ENCODE measurements around the gene EVA1A.

Gene EVA1A

GRCh38 chr2:75577280-75577679 lies 16.5 kb upstream of the EVA1A start:
- TF ChIP-seq YY1 (IDR thresholded peaks at IDR 0.05; ENCODE audit: insufficient read depth, insufficient read length) (no peak), ZNF274 (IDR thresholded peaks at IDR 0.05; ENCODE audit: low read depth, low read length) (no peak), SUZ12 (IDR thresholded peaks at IDR 0.05; ENCODE audit: extremely low read depth, insufficient read depth, insufficient read length) (no peak)
- Histone ChIP-seq H3K4me3 (ENCODE audit: insufficient read length, low read depth) (no peak overlapping the region), H3K4me1 (ENCODE audit: insufficient read depth, insufficient read length) (no peaks in the 10 kb centered on the region), H3K27me3 (ENCODE audit: insufficient read depth, insufficient read length) (no peaks in the 10 kb centered on the region), H3K36me3 (ENCODE audit: insufficient read depth, insufficient read length, low read length) (no peaks in the 10 kb centered on the region), H3K9me3 (ENCODE audit: insufficient read depth, low read length) (no peaks in the 10 kb centered on the region), H3K9ac (ENCODE audit: insufficient read length, low read depth) (no peak overlapping the region)
- no peak for DNase-seq (ENCODE audit: low read depth, low spot score)

- H3K4me1 ChIP-seq (ENCODE audit: insufficient read depth, insufficient read length), result no peaks in the 10 kb centered on the region
- no peaks in the 10 kb centered on the region for H3K9me3 ChIP-seq (ENCODE audit: insufficient read depth, low read length)
- no peaks in the 10 kb centered on the region for H3K27me3 ChIP-seq (ENCODE audit: insufficient read depth, insufficient read length)
- TF ChIP-seq YY1 (IDR thresholded peaks at IDR 0.05; ENCODE audit: insufficient read depth, insufficient read length) (no peak), ZNF274 (IDR thresholded peaks at IDR 0.05; ENCODE audit: low read depth, low read length) (no peak), SUZ12 (IDR thresholded peaks at IDR 0.05; ENCODE audit: extremely low read depth, insufficient read depth, insufficient read length) (no peak)
- no peaks in the 10 kb centered on the region for H3K36me3 ChIP-seq (ENCODE audit: insufficient read depth, insufficient read length, low read length)
- H3K9ac ChIP-seq (ENCODE audit: insufficient read length, low read depth), result no peak overlapping the region
- DNase-seq (ENCODE audit: low read depth, low spot score), result no peak
- H3K4me3 ChIP-seq (ENCODE audit: insufficient read length, low read depth), result no peak overlapping the region
These were observed 13.4 kb upstream of the EVA1A start for GRCh38 chr2:75574106-75574505.

DNA sequence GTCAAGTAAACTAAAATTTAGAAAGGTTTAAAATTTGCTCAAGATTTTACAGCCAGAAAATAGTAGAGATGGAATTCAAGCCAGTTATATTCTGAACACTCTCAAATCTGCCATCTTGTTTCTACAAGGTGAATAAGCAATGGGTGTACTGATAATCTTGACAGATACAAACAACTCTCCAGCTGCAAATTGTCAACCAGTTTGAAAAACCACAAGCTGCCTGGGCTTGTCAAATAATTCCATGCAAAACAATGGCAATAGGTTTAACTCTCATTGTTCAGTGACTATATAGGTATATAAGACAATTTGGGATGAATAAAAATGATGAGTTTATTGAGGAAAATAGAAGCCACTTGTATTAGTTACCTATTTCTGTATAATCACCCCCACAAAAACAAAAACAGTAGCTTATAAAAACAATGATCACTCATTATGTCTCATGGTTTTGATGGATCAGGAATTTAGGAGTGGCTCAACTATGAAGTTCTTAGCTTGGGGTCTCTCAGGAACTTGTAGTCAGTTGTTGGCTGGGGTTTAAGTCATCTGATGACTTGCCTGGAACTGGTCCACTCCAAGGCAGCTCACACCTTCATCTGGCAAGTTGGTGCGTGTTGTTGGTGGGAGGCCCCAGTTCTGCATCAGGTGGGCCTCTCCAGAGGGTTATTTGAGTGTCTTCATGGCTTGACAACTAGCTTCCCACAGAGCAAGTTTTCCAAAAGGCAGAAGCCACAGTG lies 12.6 kb upstream of the EVA1A start:
- no peaks in the 10 kb centered on the region for H3K4me1 ChIP-seq (ENCODE audit: insufficient read depth, insufficient read length)
- no peaks in the 10 kb centered on the region for H3K27me3 ChIP-seq (ENCODE audit: insufficient read depth, insufficient read length)
- TF ChIP-seq ZNF274 (IDR thresholded peaks at IDR 0.05; ENCODE audit: low read depth, low read length) (no peak), YY1 (IDR thresholded peaks at IDR 0.05; ENCODE audit: insufficient read depth, insufficient read length) (no peak), SUZ12 (IDR thresholded peaks at IDR 0.05; ENCODE audit: extremely low read depth, insufficient read depth, insufficient read length) (no peak)
- DNase-seq (ENCODE audit: low read depth, low spot score), result no peak
- no peak overlapping the region for H3K9ac ChIP-seq (ENCODE audit: insufficient read length, low read depth)
- H3K4me3 ChIP-seq (ENCODE audit: insufficient read length, low read depth), result no peak overlapping the region
- H3K36me3 ChIP-seq (ENCODE audit: insufficient read depth, insufficient read length, low read length), result no peaks in the 10 kb centered on the region
- H3K9me3 ChIP-seq (ENCODE audit: insufficient read depth, low read length), result no peaks in the 10 kb centered on the region

- Histone ChIP-seq H3K4me1 (ENCODE audit: insufficient read depth, insufficient read length) (no peaks in the 10 kb centered on the region), H3K36me3 (ENCODE audit: insufficient read depth, insufficient read length, low read length) (no peaks in the 10 kb centered on the region), H3K9ac (ENCODE audit: insufficient read length, low read depth) (no peak overlapping the region), H3K9me3 (ENCODE audit: insufficient read depth, low read length) (no peaks in the 10 kb centered on the region), H3K4me3 (ENCODE audit: insufficient read length, low read depth) (no peak overlapping the region), H3K27me3 (ENCODE audit: insufficient read depth, insufficient read length) (no peaks in the 10 kb centered on the region)
- no peak for DNase-seq (ENCODE audit: low read depth, low spot score)
- TF ChIP-seq YY1 (IDR thresholded peaks at IDR 0.05; ENCODE audit: insufficient read depth, insufficient read length) (no peak), SUZ12 (IDR thresholded peaks at IDR 0.05; ENCODE audit: extremely low read depth, insufficient read depth, insufficient read length) (no peak), ZNF274 (IDR thresholded peaks at IDR 0.05; ENCODE audit: low read depth, low read length) (no peak)
These were observed 11.1 kb upstream of the EVA1A start for GRCh38 chr2:75571730-75572430.

DNA sequence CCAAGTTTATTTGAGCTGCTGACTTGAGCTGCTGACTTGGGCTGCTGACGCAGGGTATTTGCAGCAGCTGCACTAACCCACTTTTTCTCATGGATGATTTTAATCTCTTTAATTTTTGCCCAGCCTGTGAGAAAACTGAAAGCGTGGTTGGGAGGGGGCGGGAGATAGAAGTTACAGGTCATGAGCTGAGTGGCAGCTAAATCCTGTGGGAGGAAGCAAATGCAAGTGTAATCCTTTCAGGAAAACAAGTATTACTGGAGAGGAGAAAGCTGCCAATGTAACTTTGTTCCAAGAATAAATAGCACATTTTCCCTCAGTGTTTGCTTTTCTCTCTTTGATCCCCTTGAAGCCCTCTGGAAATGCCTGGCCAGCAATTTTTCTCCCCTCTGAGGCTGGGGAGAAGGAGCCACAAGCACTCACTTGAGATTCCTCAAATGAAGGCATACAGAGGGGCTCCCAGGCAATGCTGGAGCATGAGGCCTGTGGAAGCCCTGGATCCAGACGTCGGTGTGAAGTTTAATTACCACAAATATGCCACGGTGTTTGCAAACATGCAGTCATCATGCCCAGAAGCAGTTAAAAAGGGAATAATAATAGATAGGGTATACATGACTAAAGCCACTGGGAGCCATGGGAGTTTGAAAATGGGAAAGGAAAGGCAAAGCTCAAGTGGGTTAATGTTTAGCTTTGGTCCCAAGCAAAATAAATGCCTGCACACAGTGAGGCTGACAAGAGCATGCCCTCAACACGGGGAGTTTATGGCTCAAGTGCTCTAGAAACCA lies 10.4 kb upstream of the EVA1A start:
- no peaks in the 10 kb centered on the region for H3K27me3 ChIP-seq (ENCODE audit: insufficient read depth, insufficient read length)
- no peak overlapping the region for H3K4me3 ChIP-seq (ENCODE audit: insufficient read length, low read depth)
- no peak overlapping the region for H3K9ac ChIP-seq (ENCODE audit: insufficient read length, low read depth)
- H3K4me1 ChIP-seq (ENCODE audit: insufficient read depth, insufficient read length), result no peaks in the 10 kb centered on the region
- H3K9me3 ChIP-seq (ENCODE audit: insufficient read depth, low read length), result no peaks in the 10 kb centered on the region
- no peaks in the 10 kb centered on the region for H3K36me3 ChIP-seq (ENCODE audit: insufficient read depth, insufficient read length, low read length)
- no peak for DNase-seq (ENCODE audit: low read depth, low spot score)
- TF ChIP-seq YY1 (IDR thresholded peaks at IDR 0.05; ENCODE audit: insufficient read depth, insufficient read length) (no peak), SUZ12 (IDR thresholded peaks at IDR 0.05; ENCODE audit: extremely low read depth, insufficient read depth, insufficient read length) (no peak), ZNF274 (IDR thresholded peaks at IDR 0.05; ENCODE audit: low read depth, low read length) (no peak)

GRCh38 chr2:75570024-75570947 lies 9.5 kb upstream of the EVA1A start:
- Histone ChIP-seq H3K36me3 (ENCODE audit: insufficient read depth, insufficient read length, low read length) (no peaks in the 10 kb centered on the region), H3K27me3 (ENCODE audit: insufficient read depth, insufficient read length) (no peaks in the 10 kb centered on the region), H3K9me3 (ENCODE audit: insufficient read depth, low read length) (no peaks in the 10 kb centered on the region), H3K4me3 (ENCODE audit: insufficient read length, low read depth) (no peak overlapping the region), H3K9ac (ENCODE audit: insufficient read length, low read depth) (no peak overlapping the region), H3K4me1 (ENCODE audit: insufficient read depth, insufficient read length) (no peaks in the 10 kb centered on the region)
- no peak for DNase-seq (ENCODE audit: low read depth, low spot score)
- TF ChIP-seq YY1 (IDR thresholded peaks at IDR 0.05; ENCODE audit: insufficient read depth, insufficient read length) (no peak), ZNF274 (IDR thresholded peaks at IDR 0.05; ENCODE audit: low read depth, low read length) (no peak), SUZ12 (IDR thresholded peaks at IDR 0.05; ENCODE audit: extremely low read depth, insufficient read depth, insufficient read length) (no peak)

Measured in NT2/D1 (cell line).